HG02840 (cell line): ENCODE measurements around the gene CYP26C1.

Source experiments
- ATAC-seq: cut with Tn5 transposase; IDR thresholded peaks from one replicate; pipeline ENCODE4 v1.9.1; 2021; ENCODE audit warnings: mild to moderate bottlenecking, moderate library complexity, moderate number of reproducible peaks; ENCODE audit not compliant: unreplicated experiment, low FRiP score

The CYP26C1 gene

DNA sequence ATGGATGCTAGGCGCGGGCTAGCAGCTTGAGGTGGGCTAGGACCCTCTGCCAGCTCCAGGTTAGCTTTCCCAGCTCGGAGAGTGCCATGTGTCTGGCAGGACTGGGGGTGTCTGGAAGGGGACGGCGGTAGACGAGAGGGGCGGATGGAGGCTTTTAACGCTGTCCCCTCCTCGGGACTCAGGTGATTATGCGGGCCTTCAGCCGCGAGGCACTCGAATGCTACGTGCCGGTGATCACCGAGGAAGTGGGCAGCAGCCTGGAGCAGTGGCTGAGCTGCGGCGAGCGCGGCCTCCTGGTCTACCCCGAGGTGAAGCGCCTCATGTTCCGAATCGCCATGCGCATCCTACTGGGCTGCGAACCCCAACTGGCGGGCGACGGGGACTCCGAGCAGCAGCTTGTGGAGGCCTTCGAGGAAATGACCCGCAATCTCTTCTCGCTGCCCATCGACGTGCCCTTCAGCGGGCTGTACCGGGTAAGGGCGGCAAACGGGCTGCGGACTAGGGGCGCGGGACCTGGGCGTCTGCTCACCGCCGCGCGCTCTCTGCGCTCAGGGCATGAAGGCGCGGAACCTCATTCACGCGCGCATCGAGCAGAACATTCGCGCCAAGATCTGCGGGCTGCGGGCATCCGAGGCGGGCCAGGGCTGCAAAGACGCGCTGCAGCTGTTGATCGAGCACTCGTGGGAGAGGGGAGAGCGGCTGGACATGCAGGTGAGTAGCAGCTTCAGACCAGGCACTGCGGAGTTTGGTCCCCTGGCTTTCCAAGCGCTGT lies 14.2 kb downstream of the CYP26C1 start:
- ATAC-seq: no peak

DNA sequence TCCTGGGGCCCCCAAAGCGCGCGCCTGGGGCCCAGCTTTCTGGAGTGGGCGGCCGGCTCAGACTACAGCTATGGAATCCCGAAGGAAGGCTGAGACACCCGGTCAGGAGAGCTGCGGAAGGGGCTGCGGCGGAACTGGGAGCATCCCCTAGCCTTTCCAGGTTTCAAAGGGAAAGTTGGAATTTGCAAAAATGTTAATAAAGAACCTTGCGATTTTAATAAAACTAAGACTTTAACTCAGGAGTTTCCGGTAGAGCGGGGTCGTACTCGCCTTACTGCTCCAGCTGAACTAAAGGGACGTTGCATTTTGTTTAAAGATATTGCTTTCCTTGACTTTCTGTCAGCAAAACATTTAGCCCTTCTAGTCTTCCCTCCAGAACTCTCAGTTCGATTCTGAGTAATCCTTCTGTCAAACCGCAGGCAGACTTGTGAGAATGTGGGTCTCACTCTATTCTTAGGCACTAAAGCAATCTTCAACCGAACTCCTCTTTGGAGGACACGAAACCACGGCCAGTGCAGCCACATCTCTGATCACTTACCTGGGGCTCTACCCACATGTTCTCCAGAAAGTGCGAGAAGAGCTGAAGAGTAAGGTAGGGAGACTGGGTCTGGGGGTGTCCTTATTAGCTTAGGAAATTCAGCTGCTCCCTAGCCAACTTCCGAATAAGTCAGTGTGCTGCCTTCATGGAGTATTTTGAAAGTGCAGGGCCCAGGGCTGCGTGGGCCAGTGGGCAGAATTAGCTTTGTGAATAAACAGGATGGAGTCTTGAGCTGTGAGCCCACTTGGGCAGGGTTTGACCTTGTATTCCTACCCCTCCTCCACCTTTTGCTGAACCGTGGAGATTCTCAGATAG lies 15.0 kb downstream of the CYP26C1 start:
- no peak for ATAC-seq

DNA sequence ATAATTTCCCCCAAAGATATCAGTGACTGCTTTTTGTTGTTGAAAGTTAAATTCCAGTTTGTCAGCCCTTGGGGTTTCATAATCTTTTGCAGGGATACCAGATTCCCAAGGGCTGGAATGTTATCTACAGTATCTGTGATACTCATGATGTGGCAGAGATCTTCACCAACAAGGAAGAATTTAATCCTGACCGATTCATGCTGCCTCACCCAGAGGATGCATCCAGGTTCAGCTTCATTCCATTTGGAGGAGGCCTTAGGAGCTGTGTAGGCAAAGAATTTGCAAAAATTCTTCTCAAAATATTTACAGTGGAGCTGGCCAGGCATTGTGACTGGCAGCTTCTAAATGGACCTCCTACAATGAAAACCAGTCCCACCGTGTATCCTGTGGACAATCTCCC lies 16.3 kb downstream of the CYP26C1 start:
- ATAC-seq: no peak

DNA sequence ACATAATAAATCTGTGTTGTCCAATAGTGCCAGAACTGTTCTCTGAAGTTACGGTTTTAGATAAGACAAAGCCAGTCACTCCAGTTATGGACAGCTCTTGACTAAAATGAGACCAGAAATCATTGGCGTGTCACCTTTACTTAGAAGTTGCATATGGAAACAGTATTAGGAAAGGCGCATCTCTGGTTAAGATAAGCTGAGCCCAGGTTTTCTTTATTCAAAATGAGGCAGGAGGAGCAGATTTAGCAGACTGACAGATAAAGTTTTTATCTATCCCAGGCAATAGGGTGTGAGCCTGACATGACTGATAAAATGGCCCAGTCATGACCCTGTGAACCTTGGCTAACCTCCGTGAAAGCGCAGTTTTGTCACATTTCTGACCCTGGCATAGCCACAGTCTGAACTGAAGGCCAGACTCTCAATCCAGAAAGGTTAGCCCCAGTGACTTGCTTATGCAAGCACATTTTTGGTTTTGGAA lies 17.3 kb downstream of the CYP26C1 start:
- ATAC-seq: no peak

DNA sequence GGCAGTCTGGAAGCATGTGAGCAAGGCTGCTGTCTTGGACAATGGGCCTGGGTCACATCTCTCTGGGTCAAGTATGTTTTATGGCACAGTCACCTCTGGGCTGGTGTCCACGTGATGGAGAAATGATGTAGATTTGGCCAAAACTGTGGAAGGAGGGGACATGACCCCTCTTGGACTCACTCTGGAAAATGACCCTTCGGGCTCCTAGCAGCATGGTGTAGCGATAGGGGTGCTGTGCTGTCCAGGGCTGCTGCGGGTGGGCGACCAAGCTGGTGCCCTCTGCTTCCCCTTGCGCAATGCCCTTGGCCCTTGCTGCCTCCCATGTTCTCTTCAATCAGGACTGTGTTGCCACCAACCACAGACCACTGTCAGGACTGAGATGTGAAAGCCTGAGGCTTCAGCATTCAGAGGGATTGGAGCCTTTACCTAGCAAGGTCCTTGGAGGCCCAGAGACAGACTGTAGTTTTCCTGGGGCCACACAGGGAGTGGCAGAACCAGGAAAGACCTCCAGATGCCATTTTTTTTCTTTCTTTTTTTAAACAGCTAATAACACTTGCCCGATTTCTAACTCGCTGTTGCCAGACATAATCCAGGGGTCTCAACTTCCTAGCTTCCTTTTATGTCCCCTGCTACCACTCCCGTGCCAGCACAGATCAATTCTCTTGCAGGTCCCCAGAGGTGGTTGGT lies 19.2 kb downstream of the CYP26C1 start:
- no peak for ATAC-seq

DNA sequence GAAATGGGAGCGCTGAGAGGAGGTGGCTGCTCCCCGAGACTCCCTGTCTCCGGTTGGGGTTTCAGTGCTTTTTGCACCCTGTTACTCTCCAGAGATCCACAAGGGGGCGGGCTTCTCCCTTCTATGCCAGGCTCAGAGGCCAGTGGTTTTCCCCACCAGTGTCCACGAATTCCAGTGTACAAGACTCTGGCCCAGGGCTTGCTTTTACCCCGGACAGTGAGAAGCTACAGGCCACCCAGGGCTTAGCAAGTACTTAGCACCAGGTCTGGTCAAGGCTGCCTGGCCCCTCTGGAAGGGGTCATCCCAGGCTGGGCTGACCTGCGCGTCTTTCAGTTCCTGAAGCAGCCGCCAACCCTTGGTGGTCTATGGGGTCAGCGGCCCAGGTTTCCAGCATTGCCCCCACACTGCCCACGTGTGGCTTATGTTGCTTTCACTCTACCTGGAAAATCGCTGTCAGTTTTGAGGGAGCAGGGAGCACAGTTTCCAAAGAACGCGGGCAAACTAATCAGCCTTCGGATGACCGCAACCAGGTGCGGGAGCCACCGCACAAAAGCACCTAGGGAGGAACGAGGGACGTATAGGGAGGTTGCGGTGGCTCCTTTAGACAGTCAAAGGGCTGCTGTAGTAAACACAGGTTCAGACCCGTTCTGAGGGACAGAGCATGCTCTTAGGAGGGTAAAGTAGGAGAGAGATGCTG lies 19.9 kb downstream of the CYP26C1 start:
- no peak for ATAC-seq

DNA sequence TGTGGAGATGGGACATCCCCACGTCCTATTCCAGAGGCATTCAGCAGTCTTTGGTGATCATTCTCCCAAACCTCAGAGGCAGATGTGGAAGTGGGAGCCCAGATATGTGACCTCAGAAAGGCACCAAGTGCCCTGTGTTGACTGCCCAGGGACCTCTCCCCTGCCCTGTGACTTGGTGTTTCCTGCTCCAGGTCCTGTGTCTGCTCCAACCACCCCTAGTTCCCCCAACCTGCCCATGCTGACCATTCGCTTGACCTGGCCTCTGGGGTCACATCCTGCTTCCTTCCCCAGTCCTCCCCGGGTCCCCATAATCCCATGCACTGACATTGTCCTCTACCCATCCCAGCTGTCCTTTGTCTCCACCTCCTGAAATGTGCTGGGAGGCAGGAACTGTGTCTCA lies 20.7 kb downstream of the CYP26C1 start:
- no peak for ATAC-seq

DNA sequence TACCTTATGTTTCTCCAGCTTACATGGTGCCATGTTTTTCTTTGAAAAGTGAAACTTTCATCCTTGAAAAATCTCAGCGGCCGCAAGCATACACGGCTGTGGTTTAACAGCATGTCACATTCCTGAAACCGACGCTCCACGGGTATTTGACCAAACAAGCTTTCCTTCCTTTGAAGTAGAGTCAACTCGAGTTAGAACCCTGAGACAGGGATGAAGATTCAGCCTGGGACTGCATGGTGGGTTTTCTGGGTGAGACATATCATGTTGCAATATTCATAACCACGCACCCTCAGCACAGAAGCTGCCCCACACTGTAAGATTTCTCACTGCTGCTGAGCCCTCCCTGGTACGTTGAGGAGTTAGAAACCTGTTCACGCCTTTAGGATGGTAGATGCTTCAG lies 21.2 kb downstream of the CYP26C1 start:
- no peak for ATAC-seq

DNA sequence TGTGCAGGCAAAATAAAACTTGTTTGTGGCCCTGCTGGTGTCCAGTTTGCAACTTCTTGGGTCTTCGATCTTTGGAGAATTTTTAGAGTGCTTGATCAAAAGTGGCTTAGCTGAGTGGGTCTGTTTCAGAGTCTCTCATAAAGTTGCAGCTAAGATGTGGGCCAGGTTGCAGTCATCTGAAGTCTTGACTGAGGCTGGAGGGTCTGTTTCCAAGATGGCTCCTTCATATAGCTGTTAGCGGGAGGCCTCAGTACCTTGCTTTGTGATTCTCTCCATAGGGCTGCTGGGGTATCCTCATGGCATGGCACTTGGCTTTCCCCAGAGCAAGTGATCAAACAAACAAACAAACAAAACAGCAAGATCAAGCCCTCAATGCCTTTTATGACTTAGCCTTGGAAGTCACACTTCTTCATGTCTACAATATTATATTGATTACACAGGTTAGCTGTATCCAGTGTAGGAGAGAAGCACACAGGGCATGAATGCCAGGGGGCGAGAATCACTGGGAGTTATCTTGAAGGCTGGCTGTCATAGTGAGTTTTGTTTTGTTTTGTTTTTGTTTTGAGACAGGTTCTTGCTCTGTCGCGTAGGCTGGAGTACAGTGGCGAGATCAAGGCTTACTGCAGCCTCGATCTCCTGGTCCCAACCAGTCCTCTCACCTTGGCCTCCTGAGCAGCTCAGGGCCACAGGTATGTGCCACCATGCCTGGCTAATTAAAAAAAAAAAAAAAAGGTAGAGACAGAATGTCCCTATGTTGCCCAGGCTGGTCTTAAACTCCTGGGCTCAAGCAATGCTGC lies 23.3 kb downstream of the CYP26C1 start:
- ATAC-seq: no peak

DNA sequence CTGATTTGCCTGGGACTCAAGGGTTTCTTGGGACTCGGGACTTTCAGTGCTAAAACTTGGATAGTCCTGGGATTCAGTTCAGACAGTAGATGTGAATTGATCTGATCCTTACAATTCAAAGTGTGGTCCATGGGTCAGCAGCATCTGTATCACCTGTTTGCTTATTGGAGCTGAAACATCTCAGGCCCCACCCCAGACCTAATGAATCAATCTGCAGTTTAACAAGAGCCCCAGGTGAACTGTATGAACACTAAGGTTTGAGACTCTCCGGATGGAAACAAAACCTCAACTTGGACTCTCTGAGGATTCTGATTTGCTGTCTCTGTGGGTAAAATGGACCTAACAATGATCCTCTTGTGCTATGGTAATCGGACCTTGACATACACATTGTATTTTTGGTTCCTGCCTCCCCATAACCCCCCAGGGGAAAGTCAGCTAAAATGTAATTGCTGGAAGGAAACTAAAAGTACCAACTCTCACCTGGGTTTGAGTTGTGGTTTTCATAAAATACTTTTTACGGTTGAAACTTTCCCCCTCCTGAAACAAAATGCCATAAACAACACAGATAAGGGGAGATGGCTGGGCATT lies 24.8 kb downstream of the CYP26C1 start:
- no peak for ATAC-seq

DNA sequence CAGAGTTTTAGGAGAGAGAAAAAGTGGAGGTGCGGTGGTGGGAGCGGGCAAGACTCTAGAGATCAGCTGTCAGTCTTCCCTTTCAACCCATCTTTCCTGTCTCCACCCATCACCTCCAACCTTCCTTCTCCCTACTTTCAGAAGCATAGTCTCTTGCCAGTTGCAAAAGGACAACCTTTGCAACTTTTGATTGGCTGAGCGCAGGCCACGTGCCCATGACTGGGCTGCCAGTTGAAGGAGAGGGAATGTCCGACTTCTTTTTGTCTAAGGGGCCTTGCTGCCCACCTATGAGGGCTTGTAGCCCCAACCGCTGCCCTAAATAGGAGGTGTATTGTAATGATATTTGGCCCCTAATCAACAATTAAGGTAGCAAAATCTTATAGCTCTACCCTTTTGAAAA lies 25.7 kb downstream of the CYP26C1 start:
- no peak for ATAC-seq

DNA sequence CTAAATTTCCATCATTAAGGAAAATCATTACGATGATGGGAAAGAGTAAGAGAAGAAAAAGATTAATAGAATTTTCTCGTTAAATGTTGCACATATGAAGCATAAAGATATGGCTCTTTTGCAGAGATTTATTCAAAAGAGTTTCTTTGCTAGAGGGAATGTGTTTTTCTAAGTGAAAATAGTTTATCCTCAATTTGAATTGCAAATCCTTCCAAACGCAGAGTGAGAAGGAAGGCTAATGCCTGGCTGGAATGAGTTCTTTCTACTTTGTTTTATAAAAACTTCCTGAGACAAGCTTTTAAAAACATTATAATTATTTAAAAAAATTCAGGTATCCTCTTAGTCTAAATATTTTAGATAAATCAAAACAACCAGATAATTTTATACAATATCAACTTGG lies 27.2 kb downstream of the CYP26C1 start:
- no peak for ATAC-seq

DNA sequence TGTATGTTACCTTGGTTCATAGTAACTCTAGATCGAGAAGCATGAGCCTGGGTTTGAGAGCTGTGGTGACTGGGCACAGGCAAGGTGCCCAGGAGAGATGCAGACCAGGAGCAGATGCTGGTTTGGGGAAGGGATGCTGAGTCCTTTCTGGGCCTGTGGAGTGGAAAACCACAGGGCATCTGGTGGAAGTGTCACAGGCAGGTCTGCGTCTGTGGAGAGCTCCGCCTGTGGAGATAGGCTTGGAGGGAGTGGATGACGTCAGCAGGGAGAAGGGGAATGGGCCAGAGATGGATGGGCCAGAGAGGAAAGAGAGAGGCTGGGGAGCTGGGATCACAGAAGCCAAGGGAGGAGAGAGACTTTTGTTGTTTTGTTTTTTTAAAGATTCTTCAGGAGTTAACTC lies 27.9 kb downstream of the CYP26C1 start:
- no peak for ATAC-seq

DNA sequence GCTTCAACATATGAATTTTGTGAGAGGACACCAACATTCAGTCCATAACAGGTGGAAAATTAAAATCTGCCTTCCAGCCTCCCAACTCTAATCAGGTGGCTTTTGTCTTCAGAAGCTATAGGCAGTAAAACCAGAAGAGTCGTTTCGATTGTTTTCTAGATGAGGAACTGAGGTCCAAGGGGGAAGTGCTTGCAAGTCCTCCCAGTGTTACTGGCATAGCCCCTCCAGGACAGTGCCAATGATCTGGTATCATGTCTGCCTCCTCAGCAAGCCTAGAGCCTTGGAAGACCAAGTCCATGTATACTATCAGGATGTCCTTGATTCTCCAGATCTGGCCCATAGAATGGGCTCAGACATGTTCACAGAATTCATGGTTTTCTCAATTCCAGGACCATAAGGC lies 30.0 kb downstream of the CYP26C1 start:
- no peak for ATAC-seq

DNA sequence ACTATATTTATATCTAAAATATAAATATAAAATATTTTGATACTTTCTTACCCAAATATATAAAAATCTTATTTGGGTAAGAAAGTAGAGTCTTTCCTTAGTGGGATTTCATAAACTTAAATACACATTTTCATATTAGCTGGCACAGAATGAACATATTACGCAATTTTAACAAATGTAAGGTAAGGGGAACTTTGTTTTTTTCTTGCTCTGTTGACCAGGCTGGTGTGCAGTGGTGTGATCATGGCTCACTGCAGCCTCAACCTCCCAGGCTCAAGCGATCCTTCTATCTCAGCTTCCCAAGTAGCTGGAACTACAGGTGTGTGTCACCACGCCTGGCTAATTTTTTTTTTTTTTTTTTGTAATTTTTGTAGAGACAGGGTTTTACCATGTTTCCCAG lies 31.4 kb downstream of the CYP26C1 start:
- no peak for ATAC-seq

DNA sequence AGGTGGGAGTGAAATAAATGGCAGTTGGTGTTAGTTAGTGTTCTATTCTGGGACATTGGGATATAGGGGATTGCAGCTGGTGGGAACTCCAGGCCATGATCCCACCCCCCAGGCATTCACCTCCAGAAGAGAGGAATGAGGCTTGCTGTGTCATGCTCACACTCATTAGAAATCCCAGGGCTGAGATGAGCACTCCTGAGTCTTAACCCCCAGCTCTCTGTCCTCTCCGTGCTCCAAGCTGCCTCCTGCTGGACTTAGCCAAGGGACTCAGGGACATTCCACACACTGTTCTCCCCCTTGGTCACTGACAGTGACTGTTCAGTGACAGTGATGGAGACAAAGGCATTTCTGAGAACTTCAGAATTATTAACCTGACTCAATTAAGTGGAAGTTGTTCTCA lies 34.6 kb downstream of the CYP26C1 start:
- no peak for ATAC-seq

DNA sequence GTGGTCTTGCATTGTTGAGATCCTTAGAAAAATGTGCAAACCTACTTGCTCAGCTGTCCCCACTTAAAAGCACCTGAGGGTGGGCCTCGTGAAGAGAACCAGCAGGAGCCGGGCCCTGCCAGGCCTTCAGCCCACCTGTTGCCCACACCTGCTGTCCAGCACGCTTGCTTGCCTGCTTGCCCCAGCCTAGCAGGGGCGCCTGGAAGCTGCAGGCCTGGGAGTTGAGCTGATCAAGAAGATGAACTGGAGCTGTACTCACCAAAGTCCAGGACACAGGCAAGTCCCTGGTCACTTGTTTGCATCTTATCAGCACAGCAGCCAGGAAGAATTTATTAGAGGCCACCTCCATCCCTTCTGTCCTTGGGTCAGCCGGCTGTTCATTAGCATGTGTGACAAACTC lies 36.3 kb downstream of the CYP26C1 start:
- no peak for ATAC-seq

DNA sequence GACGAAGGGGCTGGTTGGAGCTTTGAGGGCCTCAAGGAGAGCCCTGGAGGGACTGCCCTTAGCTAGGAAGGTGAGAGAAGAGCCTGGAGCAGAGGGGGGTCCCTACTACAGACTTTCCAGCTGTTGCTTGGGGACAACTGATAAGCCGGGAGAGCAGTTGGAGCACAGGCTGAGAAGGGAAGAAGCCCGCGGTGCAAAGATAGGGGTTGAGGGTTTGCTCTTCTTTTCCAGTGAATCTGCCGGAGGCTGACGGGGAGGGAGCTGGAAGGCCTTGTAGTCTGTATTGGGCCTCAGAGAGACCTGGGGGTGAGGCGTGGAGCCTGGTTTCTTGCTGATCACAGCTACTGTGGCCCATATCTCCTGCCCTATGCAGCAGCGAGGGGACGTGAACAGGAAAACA lies 36.8 kb downstream of the CYP26C1 start:
- no peak for ATAC-seq

DNA sequence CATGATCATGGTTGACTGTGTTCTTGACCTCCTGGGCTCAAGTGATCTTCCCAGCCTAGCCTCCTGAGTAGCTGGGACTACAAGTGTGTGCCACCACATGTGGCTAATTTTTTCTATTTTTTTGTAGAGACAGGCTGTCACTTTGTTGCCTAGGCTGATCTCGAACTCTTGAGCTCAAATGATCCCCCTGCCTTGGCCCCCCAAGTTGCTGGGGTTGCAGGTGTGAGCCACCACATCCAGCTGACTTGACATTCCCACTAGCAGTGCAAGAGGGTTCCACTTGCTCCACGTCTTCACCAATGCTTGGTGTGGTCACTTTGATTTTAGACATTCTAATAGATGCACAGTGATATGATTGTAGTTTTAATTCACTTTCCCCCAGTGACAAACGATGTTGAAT lies 38.2 kb downstream of the CYP26C1 start:
- no peak for ATAC-seq
